ENCODE measurements around the gene SEMA4D.

GRCh38 chr9:89342213-89342612, 155.7 kb downstream of the SEMA4D start:
- TF ChIP-seq CTCF (IDR thresholded peaks at IDR 0.05) (no peak), POLR2A (IDR thresholded peaks at IDR 0.05; ENCODE audit: low read depth) (no peak), POLR2AphosphoS5 (IDR thresholded peaks at IDR 0.05) (no peak)
